Esophagus muscularis mucosa (tissue), 4 donors: ENCODE results near the gene TNN.

Experiments
- CTCF ChIP-seq, 3 experiments: fragments of 200-600 bp in 2 of 3; fragments of 450-650 bp in 1 of 3; sonication (generic) in 2 of 3; IDR thresholded peaks; one replicate each; pipeline ENCODE4 v1.5.1; 2017 to 2019; ENCODE audit warnings: antibody characterized with exemption in 3 of 3, mild to moderate bottlenecking in 2 of 3, moderate library complexity in 1 of 3
- EP300 ChIP-seq: sonication (generic); formaldehyde crosslinking; IDR thresholded peaks from one replicate; pipeline ENCODE4 v1.6.1; 2017; ENCODE audit warnings: antibody characterized with exemption
- POLR2A ChIP-seq: fragments of 450-650 bp; IDR thresholded peaks from one replicate; pipeline ENCODE4 v1.6.1; 2017; ENCODE audit warnings: antibody characterized with exemption, moderate library complexity, mild to moderate bottlenecking, low read depth

GRCh38 chr1:175037416-175037815 lies 30.2 kb upstream of the TNN start:
- TF ChIP-seq CTCF (IDR thresholded peaks at IDR 0.05) (no peak), POLR2A (no peak), EP300 (no peak)
